Brain microvascular endothelial cell (primary cell): Measurements from ENCODE around the gene KIAA0232.
"Not testable (repeated sequence)": the region's sequence is repeated elsewhere in the genome, so short reads cannot be mapped to it uniquely, and the experiment has no call there.

Experiments
- DNase-seq: peaks from one replicate; pipeline ENCODE4 v3.0.0-alpha.2; 2020
- H3K27ac ChIP-seq: fragments of 250-450 bp; sonication (Bioruptor Pico); 2 replicates; pipeline ENCODE4 v1.5.1; 2020; ENCODE audit warnings: mild to moderate bottlenecking, moderate library complexity
- H3K27me3 ChIP-seq: fragments of 250-450 bp; sonication (Bioruptor Pico); replicated peaks from 2 replicates; pipeline ENCODE4 v1.5.1; 2020; ENCODE audit warnings: mild to moderate bottlenecking
- H3K36me3 ChIP-seq: fragments of 250-450 bp; sonication (Bioruptor Pico); replicated peaks from 2 replicates; pipeline ENCODE4 v1.5.1; 2020; ENCODE audit warnings: mild to moderate bottlenecking
- H3K4me3 ChIP-seq: 2 replicates; pipeline ENCODE4 v1.5.1; 2011; ENCODE audit warnings: low read depth, mild to moderate bottlenecking, control low read depth, low read length, moderate library complexity
- CTCF ChIP-seq: IDR thresholded peaks from 2 replicates; pipeline ENCODE4 v1.5.1; 2011; ENCODE audit warnings: low read depth, mild to moderate bottlenecking, moderate library complexity, low read length, control low read depth, inconsistent platforms; ENCODE audit errors: missing control alignments
- in situ Hi-C: cut with HindIII; loops from 2 replicates; pipeline ENCODE4 v1.10.0; 2017; ENCODE audit warnings: low sequenced_read_pairs, low pct_ligation_motif_present

The KIAA0232 gene

GRCh38 chr4:6824772-6825402 lies 42.4 kb downstream of the KIAA0232 start:
- DNase-seq: no peak
- no peak overlapping the region for H3K27ac ChIP-seq
- in situ Hi-C loops: no loop called here
- no peak for TF ChIP-seq CTCF
- H3K36me3 ChIP-seq: no peaks in the 10 kb centered on the region
- H3K4me3 ChIP-seq: no peak overlapping the region
- H3K27me3 ChIP-seq: no peaks in the 10 kb centered on the region

- Histone ChIP-seq H3K27ac (no peak overlapping the region), H3K36me3 (no peaks in the 10 kb centered on the region), H3K27me3 (no peaks in the 10 kb centered on the region), H3K4me3 (no peak overlapping the region)
- TF ChIP-seq CTCF: no peak
- in situ Hi-C loops: no loop called here
- DNase-seq: no peak
Measured at GRCh38 chr4:6825403-6825802, 42.9 kb downstream of the KIAA0232 start.

- no peak for TF ChIP-seq CTCF
- H3K4me3 ChIP-seq: no peak overlapping the region
- in situ Hi-C loops: no loop called here
- H3K27ac ChIP-seq: no peak overlapping the region
- no peaks in the 10 kb centered on the region for H3K27me3 ChIP-seq
- H3K36me3 ChIP-seq: no peaks in the 10 kb centered on the region
- no peak for DNase-seq
Measured at GRCh38 chr4:6826781-6827508, 44.4 kb downstream of the KIAA0232 start.

GRCh38 chr4:6829086-6829485 lies 46.6 kb downstream of the KIAA0232 start:
- DNase-seq: no peak
- H3K27ac ChIP-seq: no peak overlapping the region
- no peaks in the 10 kb centered on the region for H3K27me3 ChIP-seq
- no peak for TF ChIP-seq CTCF
- in situ Hi-C loops: no loop called here
- no peaks in the 10 kb centered on the region for H3K36me3 ChIP-seq
- H3K4me3 ChIP-seq: no peak overlapping the region

GRCh38 chr4:6834867-6835266 lies 52.3 kb downstream of the KIAA0232 start:
- Histone ChIP-seq H3K27me3 (no peaks in the 10 kb centered on the region), H3K27ac (no peak overlapping the region), H3K4me3 (no peak overlapping the region), H3K36me3 (no peaks in the 10 kb centered on the region)
- TF ChIP-seq CTCF: no peak
- peak; percentile 29 for DNase-seq
- in situ Hi-C loops: no loop called here

GRCh38 chr4:6835616-6836015 lies 53.1 kb downstream of the KIAA0232 start:
- H3K27ac ChIP-seq, DNase-seq, H3K36me3 ChIP-seq, H3K27me3 ChIP-seq, H3K4me3 ChIP-seq, in situ Hi-C loops: not testable (repeated sequence)

GRCh38 chr4:6837106-6837505 lies 54.6 kb downstream of the KIAA0232 start:
- DNase-seq, H3K4me3 ChIP-seq, H3K36me3 ChIP-seq, in situ Hi-C loops, H3K27me3 ChIP-seq, H3K27ac ChIP-seq: not testable (repeated sequence)
